K562 (cell line): Measurements from ENCODE around the gene AP4S1. TPM values are rescaled to one million over a fixed set of nuclear protein-coding genes. Genes with fewer than 3 reads are reported as not detected.
"Not testable (repeated sequence)": the region's sequence is repeated elsewhere in the genome, so short reads cannot be mapped to it uniquely, and the experiment has no call there.

Experiments
- ATAC-seq: fragments of 200-7000 bp; cut with Tn5 transposase; 3 replicates; pipeline ENCODE4 v1.9.1; 2020; ENCODE audit warnings: moderate library complexity
- BruUV-seq: library from RNA; stranded (reverse); fragments of 400-500 nt; replicated peaks from 2 replicates; lab custom pipeline; 2021; lab: Mats Ljungman, UMichigan
- CTCF ChIA-PET: fragments of 300-600 bp; formaldehyde crosslinking; extraction: SDS; loops from one replicate; lab custom pipeline; 2021; ENCODE audit warnings: low intra/inter-chr PET ratio; lab: Yijun Ruan, JAX
- POLR2A ChIA-PET: fragments of 300-600, 350-650 bp; sonication (Branson Sonifier 250); formaldehyde crosslinking; extraction: SDS; loops from one replicate; lab custom pipeline; 2021; ENCODE audit warnings: antibody characterized with exemption, inconsistent platforms; lab: Yijun Ruan, JAX
- DNase-seq, 4 experiments: peaks; one replicate each; pipeline versions ENCODE4 v3.0.0 to v3.0.0-alpha.2; 2011 to 2018; ENCODE audit warnings: low spot score in 3 of 4, mixed read lengths in 3 of 4; ENCODE audit errors: extremely low read depth in 1 of 4
- FAIRE-seq: peaks from 2 replicates; lab custom pipeline; 2011; peaks lifted over from hg19 to GRCh38; lab: Jason Lieb, UNC
- H2AFZ ChIP-seq: 2 replicates; pipeline ENCODE4 v1.6.0; 2011; ENCODE audit warnings: low read depth, low read length, control low read depth, inconsistent platforms
- H3K27ac ChIP-seq: fragments of 200-600 bp; 3 replicates; pipeline ENCODE4 v1.8.0; 2011; ENCODE audit warnings: low read depth, mild to moderate bottlenecking, control low read depth, inconsistent platforms, low read length, moderate library complexity, mixed read lengths; ENCODE audit errors: extremely low read depth
- H3K27me3 ChIP-seq, 2 experiments: fragments of 300-600 bp in 1 of 2; 2 replicates in 1 of 2; 3 replicates in 1 of 2; pipeline versions ENCODE4 v1.6.0 to v1.8.0; 2011; ENCODE audit warnings: inconsistent platforms in 2 of 2, low read length in 2 of 2, mild to moderate bottlenecking in 1 of 2, mixed read lengths in 1 of 2, moderate library complexity in 1 of 2; ENCODE audit not compliant: control insufficient read depth in 2 of 2, insufficient read depth in 2 of 2
- H3K36me3 ChIP-seq: fragments of 300-600 bp; 3 replicates; pipeline ENCODE4 v1.8.0; 2011; ENCODE audit warnings: mild to moderate bottlenecking, low read length, inconsistent platforms; ENCODE audit not compliant: control insufficient read depth, insufficient read depth
- H3K4me1 ChIP-seq, 2 experiments: fragments of 200-600 bp in 1 of 2; replicated peaks in 1 of 2; 2 replicates in 1 of 2; 3 replicates in 1 of 2; pipeline versions ENCODE4 v1.5.1 to v1.8.0; 2011; ENCODE audit warnings: inconsistent platforms in 2 of 2, low read length in 2 of 2, mild to moderate bottlenecking in 1 of 2, mixed read lengths in 1 of 2, moderate library complexity in 1 of 2; ENCODE audit not compliant: control insufficient read depth in 2 of 2, insufficient read depth in 2 of 2
- H3K4me2 ChIP-seq: 2 replicates; pipeline ENCODE4 v1.6.1; 2011; ENCODE audit warnings: low read length, control low read depth, inconsistent platforms, mixed read lengths; ENCODE audit not compliant: insufficient read depth
- H3K4me3 ChIP-seq: fragments of 200-600 bp; sonication (generic), shearing (Covaris generic); 2 replicates; pipeline ENCODE4 v1.5.1; 2016; ENCODE audit warnings: control low read depth, inconsistent platforms
- H3K79me2 ChIP-seq: fragments of 200-600 bp; 3 replicates; pipeline ENCODE4 v1.8.0; 2011; ENCODE audit warnings: low read length, inconsistent platforms; ENCODE audit not compliant: control insufficient read depth, insufficient read depth
- H3K9ac ChIP-seq, 2 experiments: 2 replicates each; pipeline versions ENCODE4 v1.6.0 to v1.6.1; 2011; ENCODE audit warnings: low read depth in 2 of 2, low read length in 2 of 2, control low read depth in 1 of 2, inconsistent platforms in 1 of 2, mild to moderate bottlenecking in 1 of 2, mixed read lengths in 1 of 2; ENCODE audit not compliant: insufficient read depth in 1 of 2
- H3K9me1 ChIP-seq: one replicate; pipeline ENCODE4 v1.6.0; 2011; ENCODE audit warnings: inconsistent platforms, mild to moderate bottlenecking, low read length, moderate library complexity; ENCODE audit not compliant: control insufficient read depth, insufficient read depth
- H3K9me3 ChIP-seq: replicated peaks from 2 replicates; pipeline ENCODE4 v1.5.1; 2011; ENCODE audit warnings: low read depth, low read length, inconsistent platforms; ENCODE audit not compliant: control insufficient read depth, insufficient read depth
- H4K20me1 ChIP-seq: replicated peaks from 2 replicates; pipeline ENCODE4 v1.6.1; 2011; ENCODE audit warnings: low read length, inconsistent platforms, mixed read lengths; ENCODE audit not compliant: control insufficient read depth, insufficient read depth
- CHAMP1 ChIP-seq: fragments of 450-650 bp; IDR thresholded peaks from 2 replicates; pipeline ENCODE4 v1.6.1; 2016; ENCODE audit warnings: mild to moderate bottlenecking
- IRF2 ChIP-seq: sonication (generic); formaldehyde crosslinking; IDR thresholded peaks from 2 replicates; pipeline ENCODE4 v1.8.1; 2022; ENCODE audit warnings: mild to moderate bottlenecking, missing genetic modification reagents
- JUNB ChIP-seq: fragments of 450-650 bp; formaldehyde crosslinking; conservative IDR thresholded peaks from 2 replicates; pipeline ENCODE4 v1.4.0; 2020; ENCODE audit warnings: mild to moderate bottlenecking
- LARP7 ChIP-seq: fragments of 450-650 bp; IDR thresholded peaks from 2 replicates; pipeline ENCODE4 v1.6.1; 2016
- MLLT1 ChIP-seq, 2 experiments: fragments of 450-650 bp; IDR thresholded peaks; 2 replicates each; pipeline ENCODE4 v1.6.1; 2016
- SMARCE1 ChIP-seq: fragments of 450-650 bp; IDR thresholded peaks from 2 replicates; pipeline ENCODE4 v1.7.1; 2016; ENCODE audit warnings: mild to moderate bottlenecking
- WGBS: fragments of 100-300 bp; shearing (Covaris generic); methylation state at CpG from one replicate; pipeline ENCODE4 v1.1.6; 2016; ENCODE audit warnings: low coverage, mixed read lengths; ENCODE audit not compliant: insufficient coverage; ENCODE audit errors: missing lambda C conversion rate; 5-methylcytosine and 5-hydroxymethylcytosine counted together
- in situ Hi-C: fragments of 300-500 bp; cut with MboI; formaldehyde crosslinking; loops from 4 replicates; pipeline ENCODE4 v1.15.0; 2018; ENCODE audit warnings: inconsistent platforms, mixed read lengths
- intact Hi-C: fragments of 100-400 bp; cut with micrococcal nuclease; formaldehyde crosslinking; loops from 2 replicates; pipeline ENCODE4 v1.14.2; 2022
- polyA plus RNA-seq, 8 experiments: library from polyadenylated mRNA; depleted of rRNA in 4 of 8; stranded (reverse) in 5 of 8; unstranded in 3 of 8; fragments of >200 nt; fragmentation: Nextera tagmentation in 2 of 8; fragmentation: Illumina TruSeq in 1 of 8; extraction: Ambion mirVana in 2 of 8; extraction: Trizol in 1 of 8; gene quantifications; 2 replicates each; pipeline versions ENCODE4 v1.2.1 to v1.2.3, GENCODE V29; 2011 to 2014; ENCODE audit warnings: inconsistent platforms in 1 of 8, missing spikeins in 1 of 8
- total RNA-seq, 7 experiments: library from RNA; depleted of rRNA in 6 of 7; stranded (reverse); fragments of >200 nt in 6 of 7; fragmentation: Illumina TruSeq in 2 of 7; extraction: Trizol in 2 of 7; gene quantifications; 2 replicates each; pipeline versions ENCODE4 v1.2.1 to v1.2.3, GENCODE V29; 2011 to 2021; ENCODE audit warnings: low replicate concordance in 1 of 7
- TF ChIP-seq, protein P1 (sequence below), 2 experiments: IDR thresholded peaks in 1 of 2; conservative IDR thresholded peaks in 1 of 2; 2 replicates each; pipeline ENCODE4 v1.6.1; 2016; ENCODE audit warnings: low read depth in 2 of 2, mild to moderate bottlenecking in 1 of 2, missing compliant biosample characterization in 1 of 2, missing genetic modification characterization in 1 of 2, moderate library complexity in 1 of 2

Gene AP4S1
- total and polyA plus RNA-seq, 9 of the 15 experiments (the other 6 are each of a cell fraction or from before 2014, with no cell fraction given): 3.7 to 7.8 (median 5.9) TPM

DNA sequence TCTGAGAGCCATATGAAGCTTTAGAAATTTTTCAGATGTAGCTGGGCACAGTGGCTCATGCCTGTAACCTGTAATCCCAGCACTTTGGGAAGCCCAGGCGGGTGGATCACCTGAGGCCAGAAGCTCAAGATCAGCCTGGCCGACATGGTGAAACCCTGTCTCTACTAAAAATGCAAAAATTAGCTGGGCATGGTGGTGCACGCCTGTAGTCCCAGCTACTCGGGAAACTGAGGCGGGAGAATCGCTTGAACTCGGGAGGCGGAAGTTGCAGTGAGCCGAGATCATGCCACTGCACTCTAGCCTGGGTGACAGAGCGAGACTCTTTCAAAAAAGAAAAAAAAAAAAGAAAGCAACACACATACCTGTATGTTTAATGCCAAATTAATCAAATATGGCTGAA, 17.4 kb downstream of the AP4S1 start:
- BruUV-seq, H3K4me2 ChIP-seq, CTCF ChIA-PET, H3K79me2 ChIP-seq, in situ Hi-C loops, ATAC-seq, H3K9ac ChIP-seq, DNase-seq, H3K9me1 ChIP-seq, intact Hi-C loops, H4K20me1 ChIP-seq, H3K36me3 ChIP-seq, H3K27me3 ChIP-seq, H3K4me3 ChIP-seq, H3K9me3 ChIP-seq: not testable (repeated sequence)
- FAIRE-seq: peak; percentile 19
- 78% methylated on average over 7 of the region's 10 CpGs for WGBS
- POLR2A ChIA-PET: interaction anchor here (0.6 to 1.8 kb wide), 3 partner anchors 10 to 116 kb away, joined by 3 to 6 read pairs (median 5); no protein-coding TSS in a partner anchor
- peak overlapping the region; percentile 33; the same call in 1 of the 2 replicates for H2AFZ ChIP-seq
- peak in 1 of 2 experiments; percentile 66; a peak in 1 of 4 replicates for TF ChIP-seq MLLT1 (IDR thresholded peaks at IDR 0.05)
- H3K4me1 ChIP-seq: peaks cover 14 to 15% of the 10 kb centered on the region in 2 experiments; a peak in 4 of 5 replicates
- peak overlapping the region; percentile 15; the same call in 1 of the 3 replicates for H3K27ac ChIP-seq

GRCh38 chr14:31043379-31043778, 17.9 kb downstream of the AP4S1 start:
- H3K36me3 ChIP-seq: no peaks in the 10 kb centered on the region
- peaks cover 10 to 15% of the 10 kb centered on the region in 2 experiments; a peak in 4 of 5 replicates for H3K4me1 ChIP-seq
- POLR2A ChIA-PET: interaction anchor here (0.6 to 1.8 kb wide), 4 partner anchors 10 to 116 kb away, joined by 3 to 6 read pairs (median 6); partner anchors contain the start of gene STRN3
- no peak overlapping the region for H3K4me3 ChIP-seq
- 0% methylated on average over 3 of the region's 3 CpGs for WGBS
- no peaks in the 10 kb centered on the region for H3K79me2 ChIP-seq
- CTCF ChIA-PET: no interaction called here
- peak overlapping the region; percentile 75 for H2AFZ ChIP-seq
- DNase-seq: no peak
- intact Hi-C loops (no loop called here), in situ Hi-C loops (no loop called here)
- peaks cover 5% of the 10 kb centered on the region; the same call in 1 of the 2 replicates for H3K9me3 ChIP-seq
- H3K9ac ChIP-seq: peak overlapping the region in 1 of 2 experiments; percentile 39; a peak in 2 of 4 replicates
- no peaks in the 10 kb centered on the region for H3K27me3 ChIP-seq
- BruUV-seq: no TSS peak
- no peaks in the 10 kb centered on the region for H4K20me1 ChIP-seq
- FAIRE-seq: peak; percentile 48
- no peaks in the 10 kb centered on the region for H3K9me1 ChIP-seq
- peak; percentile 29; the same call in 2 of the 3 replicates for ATAC-seq
- H3K27ac ChIP-seq: peak overlapping the region; percentile 15
- peak overlapping the region; percentile 57; the same call in 1 of the 2 replicates for H3K4me2 ChIP-seq
- TF ChIP-seq LARP7: no peak
- TF ChIP-seq, protein P1, sequence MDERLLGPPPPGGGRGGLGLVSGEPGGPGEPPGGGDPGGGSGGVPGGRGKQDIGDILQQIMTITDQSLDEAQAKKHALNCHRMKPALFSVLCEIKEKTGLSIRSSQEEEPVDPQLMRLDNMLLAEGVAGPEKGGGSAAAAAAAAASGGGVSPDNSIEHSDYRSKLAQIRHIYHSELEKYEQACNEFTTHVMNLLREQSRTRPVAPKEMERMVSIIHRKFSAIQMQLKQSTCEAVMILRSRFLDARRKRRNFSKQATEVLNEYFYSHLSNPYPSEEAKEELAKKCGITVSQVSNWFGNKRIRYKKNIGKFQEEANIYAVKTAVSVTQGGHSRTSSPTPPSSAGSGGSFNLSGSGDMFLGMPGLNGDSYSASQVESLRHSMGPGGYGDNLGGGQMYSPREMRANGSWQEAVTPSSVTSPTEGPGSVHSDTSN (CRISPR knock-in tag; IDR thresholded peaks at IDR 0.05; ENCODE audit: low read depth): no peak
- TF ChIP-seq, protein P1 (tag; conservative IDR thresholded peaks at IDR 0.05; ENCODE audit: low read depth): peak; percentile 24; the same call in 1 of the 2 replicates
- TF ChIP-seq JUNB (CRISPR knock-in tag): no peak
- TF ChIP-seq IRF2 (CRISPR knock-in tag): no peak
- TF ChIP-seq CHAMP1: no peak
- 0 out of 2 replicates have a peak, but pooled peaks have one; percentile 28 for TF ChIP-seq SMARCE1
